ENCODE results near the gene WDCP.

DNA sequence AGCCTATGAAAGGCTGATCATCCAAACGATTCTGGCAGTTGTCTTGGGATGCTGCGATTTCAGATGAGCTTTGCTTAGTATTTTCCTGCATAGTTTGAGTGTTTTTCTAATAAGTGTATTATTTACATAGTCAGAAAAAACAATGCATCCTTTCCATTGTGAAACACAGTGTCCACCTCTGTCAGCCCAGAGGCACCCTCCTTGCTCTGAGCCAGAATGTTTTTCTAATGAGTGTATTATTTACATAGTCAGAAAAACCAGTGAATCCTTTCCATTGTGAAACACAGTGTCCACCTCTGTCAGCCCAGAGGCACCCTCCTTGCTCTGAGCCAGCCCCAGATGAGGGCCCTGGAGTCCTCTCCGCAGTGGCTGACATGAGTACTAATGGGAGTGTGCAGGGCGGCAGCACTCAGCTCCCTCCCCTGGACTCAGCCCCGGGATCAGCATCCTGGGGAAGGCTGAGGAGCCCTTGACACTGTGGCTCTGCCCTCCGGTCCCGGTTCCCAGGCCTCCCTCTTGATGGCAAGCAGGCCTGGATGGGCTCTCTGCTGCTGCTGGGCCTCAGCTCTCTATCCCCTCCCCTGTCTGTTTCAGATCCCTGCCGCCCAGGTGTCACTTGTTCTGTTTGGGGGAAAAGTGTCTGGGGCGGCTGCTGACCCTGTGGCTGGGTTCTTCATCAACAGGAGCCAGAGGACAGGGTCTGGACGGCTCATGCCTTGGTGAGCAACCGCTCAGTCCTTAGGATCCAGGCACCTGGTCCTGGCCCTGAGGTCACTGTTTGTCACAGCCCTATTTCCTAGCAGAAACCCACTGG is 31.4 kb downstream of the WDCP start:
- TF ChIP-seq CHD2 (IDR thresholded peaks at IDR 0.05; ENCODE audit: borderline replicate concordance, low read depth, low read length), result no peak
- no peak for TF ChIP-seq MXI1 (IDR thresholded peaks at IDR 0.05; ENCODE audit: low read depth, low read length)
- TF ChIP-seq POLR2A (IDR thresholded peaks at IDR 0.05; ENCODE audit: low read depth, low read length), result no peak
- TF ChIP-seq JUNB (IDR thresholded peaks at IDR 0.05), result no peak
- TF ChIP-seq, protein P1, sequence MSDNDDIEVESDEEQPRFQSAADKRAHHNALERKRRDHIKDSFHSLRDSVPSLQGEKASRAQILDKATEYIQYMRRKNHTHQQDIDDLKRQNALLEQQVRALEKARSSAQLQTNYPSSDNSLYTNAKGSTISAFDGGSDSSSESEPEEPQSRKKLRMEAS (IDR thresholded peaks at IDR 0.05; ENCODE audit: low read depth, low read length), result no peak
- TF ChIP-seq TCF7 (IDR thresholded peaks at IDR 0.05; ENCODE audit: borderline replicate concordance), result no peak
- TF ChIP-seq HDAC6 (IDR thresholded peaks at IDR 0.05; ENCODE audit: unreplicated experiment), result no peak
- TF ChIP-seq ZNF274 (IDR thresholded peaks at IDR 0.05; ENCODE audit: insufficient read depth, insufficient read length), result no peak
- TF ChIP-seq, protein P2, sequence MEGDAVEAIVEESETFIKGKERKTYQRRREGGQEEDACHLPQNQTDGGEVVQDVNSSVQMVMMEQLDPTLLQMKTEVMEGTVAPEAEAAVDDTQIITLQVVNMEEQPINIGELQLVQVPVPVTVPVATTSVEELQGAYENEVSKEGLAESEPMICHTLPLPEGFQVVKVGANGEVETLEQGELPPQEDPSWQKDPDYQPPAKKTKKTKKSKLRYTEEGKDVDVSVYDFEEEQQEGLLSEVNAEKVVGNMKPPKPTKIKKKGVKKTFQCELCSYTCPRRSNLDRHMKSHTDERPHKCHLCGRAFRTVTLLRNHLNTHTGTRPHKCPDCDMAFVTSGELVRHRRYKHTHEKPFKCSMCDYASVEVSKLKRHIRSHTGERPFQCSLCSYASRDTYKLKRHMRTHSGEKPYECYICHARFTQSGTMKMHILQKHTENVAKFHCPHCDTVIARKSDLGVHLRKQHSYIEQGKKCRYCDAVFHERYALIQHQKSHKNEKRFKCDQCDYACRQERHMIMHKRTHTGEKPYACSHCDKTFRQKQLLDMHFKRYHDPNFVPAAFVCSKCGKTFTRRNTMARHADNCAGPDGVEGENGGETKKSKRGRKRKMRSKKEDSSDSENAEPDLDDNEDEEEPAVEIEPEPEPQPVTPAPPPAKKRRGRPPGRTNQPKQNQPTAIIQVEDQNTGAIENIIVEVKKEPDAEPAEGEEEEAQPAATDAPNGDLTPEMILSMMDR (IDR thresholded peaks at IDR 0.05 in 2 of 3, conservative IDR thresholded peaks at IDR 0.05 in 1 of 3; ENCODE audit: control insufficient read depth in 2 of 3, extremely low read depth in 1 of 3, insufficient read depth in 1 of 3, low read depth in 3 of 3, low read length in 3 of 3), result no peak
- TF ChIP-seq JUND (IDR thresholded peaks at IDR 0.05; ENCODE audit: low read depth, low read length), result no peak
- no peak for TF ChIP-seq ESRRA (IDR thresholded peaks at IDR 0.05; ENCODE audit: low read length)
- no peak for TF ChIP-seq ETV6 (conservative IDR thresholded peaks at IDR 0.05 in 1 of 2, IDR thresholded peaks at IDR 0.05 in 1 of 2; ENCODE audit: borderline replicate concordance in 1 of 2, low read depth in 1 of 2)

Data from GM12878 (cell line).